RWPE2 (cell line): ENCODE data around the gene GPR160.

Source experiments
- ATAC-seq: fragments of 200-7000 bp; cut with Tn5 transposase; 3 replicates; pipeline ENCODE4 v1.9.1; 2021; ENCODE audit warnings: low read depth
- DNase-seq: peaks from one replicate; pipeline ENCODE4 v3.0.0-alpha.2; 2020; ENCODE audit warnings: low spot score
- H3K27ac ChIP-seq: fragments of 450-650 bp; 2 replicates; pipeline ENCODE4 v1.5.1; 2017; ENCODE audit warnings: mild to moderate bottlenecking; ENCODE audit not compliant: poor library complexity, severe bottlenecking
- H3K27me3 ChIP-seq: fragments of 250-450 bp; sonication (Bioruptor Pico); 2 replicates; pipeline ENCODE4 v1.5.1; 2021; ENCODE audit warnings: mild to moderate bottlenecking, moderate library complexity; ENCODE audit not compliant: insufficient read depth, poor library complexity, severe bottlenecking
- H3K36me3 ChIP-seq: fragments of 250-450 bp; sonication (Bioruptor Pico); 2 replicates; pipeline ENCODE4 v1.5.1; 2020; ENCODE audit warnings: low read depth, mild to moderate bottlenecking, moderate library complexity
- H3K4me1 ChIP-seq: fragments of 250-450 bp; sonication (Bioruptor Pico); 2 replicates; pipeline ENCODE4 v1.5.1; 2021; ENCODE audit warnings: mild to moderate bottlenecking, moderate library complexity; ENCODE audit not compliant: insufficient read depth, poor library complexity, severe bottlenecking
- H3K4me3 ChIP-seq: fragments of 250-450 bp; sonication (Bioruptor Pico); 2 replicates; pipeline ENCODE4 v1.5.1; 2021; ENCODE audit warnings: mild to moderate bottlenecking, moderate library complexity; ENCODE audit not compliant: severe bottlenecking
- H3K9me3 ChIP-seq: fragments of 250-450 bp; sonication (Bioruptor Pico); 2 replicates; pipeline ENCODE4 v1.5.1; 2021; ENCODE audit warnings: mild to moderate bottlenecking, moderate library complexity; ENCODE audit not compliant: severe bottlenecking
- TF ChIP-seq, protein P1 (sequence below): fragments of 450-650 bp; IDR thresholded peaks from one replicate; pipeline ENCODE4 v1.5.1; 2017; ENCODE audit warnings: mild to moderate bottlenecking, moderate library complexity; ENCODE audit not compliant: poor library complexity, severe bottlenecking

The GPR160 gene

DNA sequence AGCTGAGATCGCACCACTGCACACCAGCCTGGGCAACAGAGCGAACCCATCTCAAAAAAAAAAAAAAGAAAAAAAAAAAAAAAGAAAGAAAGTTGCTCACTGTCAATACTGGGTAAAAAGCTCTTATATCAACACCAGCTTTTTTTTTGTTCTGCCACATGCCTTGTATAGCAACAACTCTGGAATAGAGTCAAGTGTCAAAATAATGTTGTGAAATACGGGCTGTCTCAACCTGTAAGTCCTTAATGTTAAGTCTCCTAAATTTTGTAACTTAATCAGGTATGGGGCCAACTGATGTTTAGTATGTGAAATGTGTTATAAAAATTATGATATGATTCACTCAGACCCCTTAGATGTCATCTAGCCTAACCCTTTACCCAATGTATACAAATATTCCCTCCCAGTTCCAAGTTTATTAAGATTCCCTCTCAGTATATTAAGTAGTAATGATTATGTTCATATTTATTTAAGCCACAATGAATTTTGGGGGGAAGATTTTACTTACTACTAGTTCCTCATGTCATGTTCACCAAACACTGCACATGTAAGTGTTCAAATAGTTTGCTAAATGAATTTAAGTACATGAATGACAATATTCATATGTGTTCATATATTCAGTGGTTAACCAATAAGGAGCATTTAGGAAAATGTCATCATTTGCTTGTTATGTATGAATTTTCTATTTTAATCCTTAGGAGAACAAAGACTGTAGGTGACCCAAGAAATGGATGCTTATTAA, 52.2 kb downstream of the GPR160 start:
- Histone ChIP-seq H3K27ac (no peak overlapping the region), H3K4me3 (no peak overlapping the region), H3K36me3 (peaks cover 79% of the 10 kb centered on the region), H3K9me3 (no peaks in the 10 kb centered on the region), H3K27me3 (no peaks in the 10 kb centered on the region), H3K4me1 (no peaks in the 10 kb centered on the region)
- no peak for DNase-seq
- TF ChIP-seq, protein P1, sequence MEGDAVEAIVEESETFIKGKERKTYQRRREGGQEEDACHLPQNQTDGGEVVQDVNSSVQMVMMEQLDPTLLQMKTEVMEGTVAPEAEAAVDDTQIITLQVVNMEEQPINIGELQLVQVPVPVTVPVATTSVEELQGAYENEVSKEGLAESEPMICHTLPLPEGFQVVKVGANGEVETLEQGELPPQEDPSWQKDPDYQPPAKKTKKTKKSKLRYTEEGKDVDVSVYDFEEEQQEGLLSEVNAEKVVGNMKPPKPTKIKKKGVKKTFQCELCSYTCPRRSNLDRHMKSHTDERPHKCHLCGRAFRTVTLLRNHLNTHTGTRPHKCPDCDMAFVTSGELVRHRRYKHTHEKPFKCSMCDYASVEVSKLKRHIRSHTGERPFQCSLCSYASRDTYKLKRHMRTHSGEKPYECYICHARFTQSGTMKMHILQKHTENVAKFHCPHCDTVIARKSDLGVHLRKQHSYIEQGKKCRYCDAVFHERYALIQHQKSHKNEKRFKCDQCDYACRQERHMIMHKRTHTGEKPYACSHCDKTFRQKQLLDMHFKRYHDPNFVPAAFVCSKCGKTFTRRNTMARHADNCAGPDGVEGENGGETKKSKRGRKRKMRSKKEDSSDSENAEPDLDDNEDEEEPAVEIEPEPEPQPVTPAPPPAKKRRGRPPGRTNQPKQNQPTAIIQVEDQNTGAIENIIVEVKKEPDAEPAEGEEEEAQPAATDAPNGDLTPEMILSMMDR: no peak
- ATAC-seq: no peak

DNA sequence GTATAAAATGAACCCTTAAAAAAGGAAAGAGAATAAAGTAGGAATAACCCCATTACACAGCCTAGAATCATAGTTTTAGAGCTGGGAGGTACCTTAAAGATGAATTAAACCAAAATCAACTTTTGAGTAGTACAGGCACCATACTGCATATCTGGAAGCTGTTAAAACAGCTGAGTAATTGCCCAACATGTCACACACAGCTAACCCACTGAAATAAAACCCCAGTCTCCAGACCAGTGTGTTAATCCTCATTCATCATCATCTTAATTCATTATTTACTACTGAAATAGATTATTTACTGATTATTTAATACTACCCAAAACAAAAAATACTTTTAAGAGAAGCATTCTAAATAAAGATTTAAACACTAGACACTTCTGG, 52.8 kb downstream of the GPR160 start:
- no peak for ATAC-seq
- no peak overlapping the region for H3K4me3 ChIP-seq
- peaks cover 79% of the 10 kb centered on the region for H3K36me3 ChIP-seq
- no peak overlapping the region for H3K27ac ChIP-seq
- DNase-seq: no peak
- H3K27me3 ChIP-seq: no peaks in the 10 kb centered on the region
- peaks cover 2% of the 10 kb centered on the region for H3K4me1 ChIP-seq
- H3K9me3 ChIP-seq: no peaks in the 10 kb centered on the region
- TF ChIP-seq, protein P1: no peak

DNA sequence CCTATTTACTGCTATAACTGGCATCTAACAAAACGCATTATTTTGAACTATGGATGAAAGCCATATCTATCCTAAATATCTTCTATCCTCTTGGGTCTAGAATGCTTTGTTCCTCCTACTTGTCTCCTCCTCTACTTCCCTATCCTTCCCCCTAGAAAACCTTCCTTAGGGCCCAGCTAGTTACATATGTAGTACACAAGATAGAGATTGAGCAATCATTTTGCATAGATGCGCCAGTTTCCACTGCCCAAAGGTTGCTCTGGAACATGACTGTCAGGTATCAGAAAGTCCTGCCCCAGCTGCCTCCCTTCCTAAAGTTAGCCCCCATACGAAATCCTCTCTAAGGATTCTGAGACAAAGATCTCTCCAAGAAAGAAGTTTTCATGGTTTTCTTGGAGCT, 55.1 kb downstream of the GPR160 start:
- H3K9me3 ChIP-seq: no peaks in the 10 kb centered on the region
- TF ChIP-seq, protein P1: no peak
- H3K4me1 ChIP-seq: peaks cover 5% of the 10 kb centered on the region
- DNase-seq: no peak
- no peaks in the 10 kb centered on the region for H3K27me3 ChIP-seq
- ATAC-seq: no peak
- H3K4me3 ChIP-seq: no peak overlapping the region
- H3K27ac ChIP-seq: no peak overlapping the region
- peaks cover 79% of the 10 kb centered on the region for H3K36me3 ChIP-seq

DNA sequence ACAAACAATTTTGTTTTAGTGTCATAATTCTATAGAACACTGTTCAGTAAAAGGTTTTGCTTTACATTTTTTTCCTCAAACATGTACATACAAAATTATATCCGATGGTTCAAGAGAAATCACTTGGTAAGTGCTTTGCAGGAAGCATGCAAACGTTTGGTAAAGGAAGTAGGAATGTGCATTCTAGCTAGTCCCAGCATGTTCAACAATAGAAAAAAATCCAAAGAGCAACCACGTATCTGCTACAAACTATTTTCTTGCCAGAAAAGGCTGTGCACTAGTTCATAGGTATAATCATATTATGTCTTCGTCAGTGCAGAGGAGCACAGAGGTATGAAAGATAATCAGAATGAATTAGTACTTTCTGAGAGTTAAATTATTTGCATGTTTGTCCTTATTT, 58.0 kb downstream of the GPR160 start:
- DNase-seq: no peak
- Histone ChIP-seq H3K36me3 (peaks cover 90% of the 10 kb centered on the region), H3K27ac (no peak overlapping the region), H3K4me3 (no peak overlapping the region), H3K27me3 (no peaks in the 10 kb centered on the region), H3K4me1 (peaks cover 5% of the 10 kb centered on the region), H3K9me3 (no peaks in the 10 kb centered on the region)
- TF ChIP-seq, protein P1: no peak
- ATAC-seq: 0 out of 3 replicates have a peak, but pooled peaks have one; percentile 25

DNA sequence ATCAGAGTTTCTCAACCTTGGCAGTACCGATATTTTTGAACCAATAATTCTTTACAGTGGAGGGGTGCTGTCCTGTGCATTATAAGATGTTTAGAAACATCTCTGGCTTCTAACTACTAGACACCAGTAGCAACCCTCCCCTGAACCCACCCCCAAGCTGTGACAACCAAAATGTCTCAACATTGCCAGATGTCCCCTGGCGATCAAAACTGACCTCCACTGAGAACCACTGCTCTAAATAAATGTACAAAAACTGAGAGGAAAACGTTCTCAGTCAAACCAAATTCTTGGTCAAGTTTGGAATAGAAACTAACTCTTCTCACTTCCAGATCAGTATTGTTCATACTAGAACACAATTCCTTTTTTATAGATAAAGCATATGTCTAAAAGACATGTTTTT, 58.5 kb downstream of the GPR160 start:
- DNase-seq: no peak
- Histone ChIP-seq H3K27ac (no peak overlapping the region), H3K27me3 (no peaks in the 10 kb centered on the region), H3K4me3 (no peak overlapping the region), H3K36me3 (peaks cover 89% of the 10 kb centered on the region), H3K4me1 (peaks cover 5% of the 10 kb centered on the region), H3K9me3 (no peaks in the 10 kb centered on the region)
- TF ChIP-seq, protein P1: no peak
- ATAC-seq: no peak
